ENCODE measurements around the gene PRADC1. TPM values are rescaled to one million over a fixed set of nuclear protein-coding genes. Genes with fewer than 3 reads are reported as not detected.
A peak's percentile ranks its signal among the peaks of the same experiment; 100 is the strongest.

The PRADC1 gene
- total RNA-seq, 2 donors from 2014 or later: 11.7 to 21.4 TPM

- Histone ChIP-seq H3K4me3 (peak overlapping the region in 1 of 2 donors; percentile 78), H3K4me1 (peaks cover 40% of the 10 kb centered on the region), H3K36me3 (replicated peaks in 1 of 2; ENCODE audit: insufficient read depth in 1 of 2, low read depth in 2 of 2) (peaks cover 4% of the 10 kb centered on the region in 2 donors), H3K27ac (peak overlapping the region in 1 of 4 donors; percentile 88), H3K27me3 (no peaks in the 10 kb centered on the region), H3K9me3 (no peaks in the 10 kb centered on the region)
- intact Hi-C loops (cut with DNase I): no loop called here
- WGBS, 2 donors: 51 to 60% methylated on average over 11 of the region's 11 CpGs
- no peak for TF ChIP-seq POLR2A (IDR thresholded peaks at IDR 0.05)
- DNase-seq (no peak), ATAC-seq (no peak)
Observed at GRCh38 chr2:73235315-73236028, 2.4 kb upstream of the PRADC1 start.

DNA sequence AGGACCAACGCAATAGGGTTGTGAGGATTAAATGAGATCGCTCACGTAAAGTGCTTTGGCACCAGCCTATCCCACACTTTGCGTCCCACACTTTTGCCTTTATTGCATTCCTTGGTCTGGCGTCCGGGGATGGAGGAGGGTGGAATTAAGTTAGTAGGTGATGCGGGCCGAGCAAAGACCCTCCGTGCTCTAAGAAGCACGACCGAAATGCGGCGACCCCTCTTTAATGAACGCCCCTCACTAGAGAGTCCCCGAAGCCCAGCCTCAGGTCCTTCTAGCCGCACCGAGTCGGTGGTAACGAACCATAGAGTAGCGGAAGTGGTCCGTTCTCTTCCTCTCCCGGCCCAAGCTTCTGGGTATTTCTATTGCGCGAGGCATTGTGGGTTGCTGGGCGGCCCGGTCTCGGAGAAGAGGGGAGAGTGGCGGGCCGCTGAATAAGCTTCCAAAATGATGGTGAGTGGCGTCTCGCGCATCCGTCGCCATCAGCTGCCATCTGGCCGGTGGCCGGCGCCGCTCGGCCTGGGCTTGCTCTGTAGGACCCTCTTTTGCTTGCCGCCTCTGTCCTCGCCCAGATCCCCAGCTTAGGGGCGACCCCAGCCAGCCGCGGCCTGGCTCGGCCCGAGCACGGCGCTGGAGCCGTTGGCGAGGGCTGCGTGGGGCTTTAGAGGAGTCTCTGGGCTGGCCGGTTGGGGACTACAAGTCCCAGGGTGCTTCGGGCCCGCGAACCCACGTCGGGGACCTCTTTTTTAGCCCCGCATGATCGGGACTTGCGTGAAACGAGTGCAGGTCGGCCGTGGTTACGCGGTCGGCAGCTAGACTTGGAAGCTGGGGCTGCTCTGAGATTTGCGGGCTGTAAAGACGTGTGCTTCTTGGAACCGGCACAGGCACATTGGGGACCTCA is 1.1 kb upstream of the PRADC1 start, which contains the start of gene CCT7:
Gene CCT7, plus strand, starts transcription at position 377 of the 901 bp plus-strand sequence. Its CDS starts 71 bp downstream, at position 448.
- Histone ChIP-seq H3K4me1 (peaks cover 33% of the 10 kb centered on the region), H3K27me3 (no peaks in the 10 kb centered on the region), H3K4me3 (peak within 1 kb of the TSS; percentile 78 to 81), H3K36me3 (replicated peaks in 1 of 2; ENCODE audit: insufficient read depth in 1 of 2, low read depth in 2 of 2) (no peaks in the 10 kb centered on the region), H3K27ac (peak within 1 kb of the TSS; percentile 77 to 93 (median 84)), H3K9me3 (no peaks in the 10 kb centered on the region)
- DNase-seq (peak; percentile 86 to 93 (median 89)), ATAC-seq (peak; percentile 78)
- intact Hi-C loops (cut with DNase I): no loop called here
- WGBS, 2 donors: 0% methylated on average over 27 to 69 of the region's 69 CpGs
- TF ChIP-seq POLR2A (IDR thresholded peaks at IDR 0.05) (peak; percentile 52 to 87 (median 84)), CTCF (IDR thresholded peaks at IDR 0.05) (peak in 1 of 7 experiments; percentile 3)

- DNase-seq (peak; percentile 23 to 41 (median 30)), ATAC-seq (no peak)
- Histone ChIP-seq H3K4me3 (peak overlapping the region; percentile 78 to 87), H3K27ac (peak overlapping the region; percentile 18 to 93 (median 54)), H3K4me1 (peaks cover 32% of the 10 kb centered on the region), H3K36me3 (replicated peaks in 1 of 2; ENCODE audit: insufficient read depth in 1 of 2, low read depth in 2 of 2) (peaks cover 0 to 2% of the 10 kb centered on the region in 2 donors), H3K9me3 (no peaks in the 10 kb centered on the region), H3K27me3 (no peaks in the 10 kb centered on the region)
- intact Hi-C loops (cut with DNase I): no loop called here
- 1 to 4% methylated on average over 11 to 37 of the region's 37 CpGs for WGBS, 2 donors
- TF ChIP-seq POLR2A (IDR thresholded peaks at IDR 0.05) (no peak), CTCF (IDR thresholded peaks at IDR 0.05) (no peak)
Observed at GRCh38 chr2:73232403-73233153, 461 bp downstream of the PRADC1 start.

GRCh38 chr2:73228631-73229030 is 4.4 kb downstream of the PRADC1 start:
- H3K4me3 ChIP-seq: no peak overlapping the region
- peaks cover 0 to 4% of the 10 kb centered on the region in 2 donors for H3K36me3 ChIP-seq (replicated peaks in 1 of 2; ENCODE audit: insufficient read depth in 1 of 2, low read depth in 2 of 2)
- ATAC-seq (no peak), DNase-seq (no peak)
- WGBS, 2 donors: 84 to 91% methylated on average over 12 to 14 of the region's 14 CpGs
- TF ChIP-seq POLR2A (IDR thresholded peaks at IDR 0.05): no peak
- TF ChIP-seq CTCF (IDR thresholded peaks at IDR 0.05): no peak
- peaks cover 5% of the 10 kb centered on the region for H3K4me1 ChIP-seq
- intact Hi-C loops (cut with DNase I): no loop called here
- no peaks in the 10 kb centered on the region for H3K9me3 ChIP-seq
- H3K27ac ChIP-seq: no peak overlapping the region
- H3K27me3 ChIP-seq: no peaks in the 10 kb centered on the region

Data from body of pancreas (tissue), 4 donors.